Esophagus muscularis mucosa (tissue), 4 donors: ENCODE data around the gene SLC39A8.

Source experiments
- EP300 ChIP-seq: sonication (generic); formaldehyde crosslinking; IDR thresholded peaks from one replicate; pipeline ENCODE4 v1.6.1; 2017; ENCODE audit warnings: antibody characterized with exemption
- POLR2AphosphoS5 ChIP-seq, 2 donors: sonication (generic); formaldehyde crosslinking; IDR thresholded peaks; one replicate each; pipeline ENCODE4 v1.6.1; 2017; ENCODE audit warnings: antibody characterized with exemption in 2 of 2
- TF ChIP-seq, protein P1 (sequence below), 3 experiments: fragments of 200-600 bp in 2 of 3; fragments of 450-650 bp in 1 of 3; sonication (generic) in 2 of 3; IDR thresholded peaks; one replicate each; pipeline ENCODE4 v1.5.1; 2017 to 2019; ENCODE audit warnings: antibody characterized with exemption in 3 of 3, mild to moderate bottlenecking in 2 of 3, moderate library complexity in 1 of 3

DNA sequence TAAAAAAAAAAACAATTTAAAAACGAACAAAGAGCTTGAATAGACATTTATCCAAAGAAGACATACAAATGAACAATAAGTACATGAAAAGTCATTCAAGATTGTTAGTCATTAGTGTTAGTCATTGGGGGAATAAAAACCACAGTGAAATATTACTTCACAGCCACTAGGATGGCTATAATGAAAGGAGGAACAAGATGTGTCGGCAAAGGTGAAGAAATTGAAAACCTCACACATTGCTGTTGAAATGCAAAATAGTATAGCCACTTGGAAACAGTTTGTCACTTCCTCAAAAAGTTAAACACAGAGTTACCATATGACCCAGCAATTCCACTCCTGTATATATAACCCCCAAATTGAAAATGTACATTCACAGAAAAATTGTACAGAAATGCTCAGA is 45.2 kb upstream of the SLC39A8 start:
- TF ChIP-seq POLR2AphosphoS5 (IDR thresholded peaks at IDR 0.05) (no peak), EP300 (no peak)
- TF ChIP-seq, protein P1, sequence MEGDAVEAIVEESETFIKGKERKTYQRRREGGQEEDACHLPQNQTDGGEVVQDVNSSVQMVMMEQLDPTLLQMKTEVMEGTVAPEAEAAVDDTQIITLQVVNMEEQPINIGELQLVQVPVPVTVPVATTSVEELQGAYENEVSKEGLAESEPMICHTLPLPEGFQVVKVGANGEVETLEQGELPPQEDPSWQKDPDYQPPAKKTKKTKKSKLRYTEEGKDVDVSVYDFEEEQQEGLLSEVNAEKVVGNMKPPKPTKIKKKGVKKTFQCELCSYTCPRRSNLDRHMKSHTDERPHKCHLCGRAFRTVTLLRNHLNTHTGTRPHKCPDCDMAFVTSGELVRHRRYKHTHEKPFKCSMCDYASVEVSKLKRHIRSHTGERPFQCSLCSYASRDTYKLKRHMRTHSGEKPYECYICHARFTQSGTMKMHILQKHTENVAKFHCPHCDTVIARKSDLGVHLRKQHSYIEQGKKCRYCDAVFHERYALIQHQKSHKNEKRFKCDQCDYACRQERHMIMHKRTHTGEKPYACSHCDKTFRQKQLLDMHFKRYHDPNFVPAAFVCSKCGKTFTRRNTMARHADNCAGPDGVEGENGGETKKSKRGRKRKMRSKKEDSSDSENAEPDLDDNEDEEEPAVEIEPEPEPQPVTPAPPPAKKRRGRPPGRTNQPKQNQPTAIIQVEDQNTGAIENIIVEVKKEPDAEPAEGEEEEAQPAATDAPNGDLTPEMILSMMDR (IDR thresholded peaks at IDR 0.05) = no peak
